Adipose tissue (tissue), 3 donors: ENCODE results near the gene PHAF1. TPM values are rescaled to one million over a fixed set of nuclear protein-coding genes. Genes with fewer than 3 reads are reported as not detected.

Experiments used
- H3K27ac ChIP-seq: one replicate; pipeline ENCODE4 v1.5.1; 2013; ENCODE audit warnings: low read depth, low read length
- WGBS, 3 donors: extraction: QIAGEN DNeasy Blood & Tissue Kit; methylation state at CpG; one replicate each; pipeline ENCODE4 v1.1.7; 2013; 5-methylcytosine and 5-hydroxymethylcytosine counted together
- polyA plus RNA-seq, 3 donors: library from polyadenylated mRNA; stranded (reverse); fragments of 200-250 nt; gene quantifications; one replicate each; pipeline ENCODE4 v1.2.3, GENCODE V29; 2013
- donor health status: healthy with polysubstance abuse.
- donor health status: Bipolar disorder and iron deficiency.
- donor health status: healthy.

PHAF1 gene
- polyA plus RNA-seq, 3 donors, result 4.6 to 6.8 (median 6.6) TPM

- WGBS, 3 donors, result 7 to 9% (median 8%) methylated on average over 12 of the region's 12 CpGs
- no peak overlapping the region for H3K27ac ChIP-seq
Measured at GRCh38 chr16:67185651-67186134, 76.0 kb downstream of the PHAF1 start.

- WGBS, 3 donors, result 58 to 62% (median 60%) methylated on average over 5 of the region's 5 CpGs
- H3K27ac ChIP-seq, result no peak overlapping the region
Measured at GRCh38 chr16:67186550-67186950, 76.8 kb downstream of the PHAF1 start.

- H3K27ac ChIP-seq, result no peak overlapping the region
- 78 to 87% (median 85%) methylated on average over 20 to 26 of the region's 26 CpGs for WGBS, 3 donors
Measured at GRCh38 chr16:67187175-67187890, 77.6 kb downstream of the PHAF1 start.

DNA sequence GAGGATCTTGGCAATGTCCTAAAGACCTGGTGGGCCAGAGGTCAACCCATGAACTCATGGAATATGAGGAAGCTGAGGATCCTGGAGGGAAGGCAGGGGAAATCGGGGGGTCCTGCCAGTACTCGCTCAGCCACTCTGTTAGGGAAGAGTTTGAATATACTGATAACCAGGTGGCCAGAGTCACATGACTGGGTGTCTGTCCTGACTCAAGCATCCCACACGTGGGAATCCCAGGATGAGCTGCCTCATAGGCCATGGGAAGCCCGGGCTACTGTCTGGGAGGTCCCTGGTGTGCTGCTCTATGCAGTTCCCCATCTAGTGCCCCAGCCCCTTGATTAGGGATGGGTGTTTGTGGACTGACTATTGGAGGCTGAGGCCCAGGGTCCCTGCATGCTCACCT is 78.6 kb downstream of the PHAF1 start:
- 73 to 85% (median 77%) methylated on average over 4 of the region's 4 CpGs for WGBS, 3 donors
- H3K27ac ChIP-seq, result no peak overlapping the region

DNA sequence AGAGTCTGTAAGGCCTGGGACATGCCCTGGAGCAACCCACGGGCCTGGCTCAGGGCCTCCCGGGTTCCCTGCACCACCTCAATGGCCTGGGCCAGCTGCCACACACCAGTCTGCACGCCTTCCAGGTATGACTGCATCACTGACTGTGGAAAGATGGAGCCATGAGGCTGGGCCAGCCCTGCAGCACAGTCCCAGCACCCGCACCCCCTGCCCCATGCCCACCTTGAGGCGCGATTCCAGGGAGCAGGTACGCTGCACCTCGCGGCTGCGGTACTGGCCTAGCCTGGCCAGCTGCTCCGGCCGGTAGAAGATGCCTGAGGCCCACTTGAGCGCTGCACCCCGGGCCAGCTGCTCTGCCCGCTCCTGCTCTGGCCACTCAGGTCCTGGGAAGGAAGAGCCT is 79.1 kb downstream of the PHAF1 start:
- no peak overlapping the region for H3K27ac ChIP-seq
- WGBS, 3 donors, result 90 to 93% (median 91%) methylated on average over 12 to 15 of the region's 15 CpGs

GRCh38 chr16:67190041-67190440 is 80.3 kb downstream of the PHAF1 start, which contains the start of gene EXOC3L1:
EXOC3L1 (minus strand) TSS chr16:67190136; CDS start chr16:67189676, 460 bp downstream.
- H3K27ac ChIP-seq, result no peak within 1 kb of the TSS
- WGBS, 3 donors, result 31 to 40% (median 39%) methylated on average over 6 of the region's 6 CpGs

GRCh38 chr16:67190448-67191399 is 81.0 kb downstream of the PHAF1 start:
- H3K27ac ChIP-seq, result no peak overlapping the region
- WGBS, 3 donors, result 70 to 81% (median 75%) methylated on average over 13 of the region's 13 CpGs

DNA sequence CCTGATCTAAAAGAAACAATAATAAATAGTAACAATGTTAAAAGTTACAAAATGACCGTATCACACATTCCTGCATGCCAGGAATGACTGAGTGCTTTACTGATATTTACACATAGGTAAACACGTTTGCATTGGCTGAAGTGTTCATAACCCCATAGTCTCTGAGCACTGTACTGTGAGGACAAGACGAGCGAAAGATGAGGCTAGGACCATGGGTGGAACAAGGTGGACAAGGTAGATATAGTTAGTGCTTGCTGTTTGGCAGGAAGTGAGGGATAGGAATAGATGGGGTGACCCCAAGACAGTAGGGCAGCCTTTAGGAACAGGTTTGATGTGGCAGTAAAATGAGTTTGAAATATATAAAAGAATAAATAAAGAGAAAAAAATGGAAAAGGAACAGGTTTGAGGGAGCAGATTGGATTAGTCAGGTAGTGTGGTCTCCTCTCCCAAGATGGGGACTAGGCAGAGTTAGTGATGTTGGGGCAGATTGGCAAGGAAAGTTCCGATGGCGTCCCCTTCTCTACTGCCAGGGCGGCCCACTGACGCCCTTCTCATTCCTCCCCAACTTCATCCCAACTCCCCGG is 81.8 kb downstream of the PHAF1 start:
- H3K27ac ChIP-seq, result no peak overlapping the region
- WGBS, 3 donors, result 18 to 26% (median 22%) methylated on average over 9 of the region's 9 CpGs

DNA sequence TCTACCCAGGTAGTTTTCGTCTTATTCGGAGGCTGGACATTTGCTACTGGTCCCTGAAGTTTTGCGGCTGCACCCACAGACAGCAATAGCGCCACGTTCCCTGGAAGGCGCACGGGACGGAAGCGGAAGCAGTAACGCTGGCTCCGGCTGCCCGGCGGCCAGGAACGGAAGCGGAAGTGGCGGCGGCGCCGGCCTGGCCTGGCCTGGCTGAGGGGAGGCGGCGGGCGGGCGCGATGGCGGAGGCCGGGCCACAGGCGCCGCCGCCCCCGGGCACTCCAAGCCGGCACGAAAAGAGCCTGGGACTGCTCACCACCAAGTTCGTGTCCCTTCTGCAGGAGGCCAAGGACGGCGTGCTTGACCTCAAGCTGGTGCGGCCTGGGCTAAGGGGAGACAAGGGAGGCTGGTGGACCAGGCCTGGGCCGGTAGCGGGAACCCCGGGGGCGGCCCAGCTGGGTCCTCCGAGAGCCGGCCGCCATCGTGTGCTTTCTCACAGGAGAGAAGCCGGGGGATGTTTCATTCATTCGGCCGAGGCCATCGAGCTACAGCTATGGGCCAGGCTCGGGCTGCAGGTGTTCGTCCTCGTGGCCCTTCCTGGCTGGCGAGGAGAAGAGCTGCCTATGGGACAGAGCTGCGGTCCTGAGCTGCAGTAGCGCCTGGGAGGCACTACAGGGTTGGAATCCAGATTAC is 82.4 kb downstream of the PHAF1 start, which contains the start of gene E2F4:
E2F4 (plus strand) TSS at position 161 of the 687 bp plus-strand sequence; CDS start at position 234, 73 bp downstream.
- H3K27ac ChIP-seq, result no peak within 1 kb of the TSS
- 0% methylated on average over 54 of the region's 54 CpGs for WGBS, 3 donors

DNA sequence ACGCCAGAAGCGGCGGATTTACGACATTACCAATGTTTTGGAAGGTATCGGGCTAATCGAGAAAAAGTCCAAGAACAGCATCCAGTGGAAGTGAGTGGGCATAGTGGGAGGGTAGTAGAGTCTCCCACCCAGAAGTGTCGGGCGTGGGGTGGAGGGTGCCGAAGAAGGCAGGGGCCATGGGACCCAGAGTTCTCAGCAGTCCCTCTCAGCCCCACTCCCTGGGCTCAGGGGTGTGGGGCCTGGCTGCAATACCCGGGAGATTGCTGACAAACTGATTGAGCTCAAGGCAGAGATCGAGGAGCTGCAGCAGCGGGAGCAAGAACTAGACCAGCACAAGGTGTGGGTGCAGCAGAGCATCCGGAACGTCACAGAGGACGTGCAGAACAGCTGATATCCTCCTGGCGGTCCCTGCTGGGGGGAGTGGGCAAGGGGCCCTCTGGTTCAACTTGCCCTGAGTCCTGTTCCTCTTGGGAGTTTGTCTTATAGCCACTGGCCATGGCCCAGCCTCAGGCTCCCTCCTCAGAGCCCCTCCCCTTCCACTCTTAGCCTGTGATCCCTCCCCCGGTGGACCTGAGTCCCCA is 83.1 kb downstream of the PHAF1 start:
- no peak overlapping the region for H3K27ac ChIP-seq
- 19 to 25% (median 25%) methylated on average over 17 of the region's 17 CpGs for WGBS, 3 donors

- no peak overlapping the region for H3K27ac ChIP-seq
Measured at GRCh38 chr16:67193536-67193935, 83.8 kb downstream of the PHAF1 start.

DNA sequence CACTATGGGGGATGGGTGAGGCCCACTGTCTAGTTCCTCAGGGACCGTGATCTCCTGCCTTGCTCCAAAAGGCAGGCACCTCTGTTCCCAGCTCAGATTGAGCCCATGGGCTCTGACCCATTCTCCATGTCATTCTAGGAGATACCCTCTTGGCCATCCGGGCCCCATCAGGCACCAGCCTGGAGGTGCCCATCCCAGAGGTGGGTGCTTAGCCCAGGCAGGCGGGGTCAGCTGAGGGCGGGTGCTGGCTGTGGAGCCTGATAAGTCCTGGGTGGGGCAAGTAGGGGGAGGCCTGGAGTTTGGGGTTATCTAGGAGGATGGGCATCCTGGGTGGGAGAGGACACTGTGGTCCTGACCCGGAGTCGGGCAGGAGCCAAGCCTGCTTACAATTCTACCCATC is 84.5 kb downstream of the PHAF1 start:
- no peak overlapping the region for H3K27ac ChIP-seq
- 88 to 92% (median 92%) methylated on average over 6 of the region's 6 CpGs for WGBS, 3 donors

GRCh38 chr16:67195676-67196075 is 85.9 kb downstream of the PHAF1 start:
- H3K27ac ChIP-seq, result no peak overlapping the region
- 84 to 86% (median 85%) methylated on average over 5 of the region's 5 CpGs for whole genome bisulfite sequencing, 3 donors

- WGBS, 3 donors, result 88 to 100% (median 95%) methylated on average over 1 of the region's 1 CpG
- H3K27ac ChIP-seq, result no peak overlapping the region
Measured at GRCh38 chr16:67196881-67197280, 87.1 kb downstream of the PHAF1 start.

DNA sequence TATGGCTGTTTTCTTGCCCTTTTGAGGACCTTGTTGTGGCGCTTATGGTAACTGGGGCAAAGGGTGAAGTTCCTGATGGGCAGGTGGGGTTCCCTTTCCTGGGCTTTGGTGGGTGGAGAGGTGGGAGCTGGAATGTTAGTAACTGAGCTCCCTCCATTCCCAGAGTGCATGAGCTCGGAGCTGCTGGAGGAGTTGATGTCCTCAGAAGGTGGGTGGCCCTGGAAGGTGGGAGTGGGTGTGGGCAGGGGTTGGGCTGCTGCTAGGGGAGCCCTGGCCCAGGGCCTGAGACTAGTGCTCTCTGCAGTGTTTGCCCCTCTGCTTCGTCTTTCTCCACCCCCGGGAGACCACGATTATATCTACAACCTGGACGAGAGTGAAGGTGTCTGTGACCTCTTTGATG is 88.0 kb downstream of the PHAF1 start:
- WGBS, 3 donors, result 60 to 74% (median 73%) methylated on average over 6 of the region's 6 CpGs
- no peak overlapping the region for H3K27ac ChIP-seq
